Measurements from ENCODE around the gene KMT5C. TPM values are rescaled to one million over a fixed set of nuclear protein-coding genes. Genes with fewer than 3 reads are reported as not detected.

The KMT5C gene
- total and polyA plus RNA-seq, 8 donors: 4.3 to 27.4 (median 8.9) TPM

DNA sequence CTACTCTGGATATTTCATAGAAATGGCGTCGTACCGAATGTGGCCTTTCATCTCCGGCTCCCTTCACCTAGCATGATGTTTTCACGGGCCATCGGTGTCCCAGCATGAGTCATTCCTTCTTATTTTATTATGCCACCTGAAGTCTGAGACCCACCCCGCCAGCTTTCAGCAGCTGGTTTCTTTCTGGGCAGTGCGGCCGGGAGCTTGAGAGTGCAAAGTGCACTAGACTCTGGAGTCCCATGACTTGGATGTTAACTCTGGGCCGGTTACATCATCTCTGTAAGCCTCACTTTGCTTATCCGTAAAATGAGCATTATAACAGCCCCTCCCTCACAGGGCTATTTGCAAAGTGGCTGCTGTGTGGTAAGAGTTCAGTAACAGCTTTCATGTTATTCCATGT, 5.8 kb upstream of the KMT5C start:
- DNase-seq: no peak
- TF ChIP-seq, protein P1, sequence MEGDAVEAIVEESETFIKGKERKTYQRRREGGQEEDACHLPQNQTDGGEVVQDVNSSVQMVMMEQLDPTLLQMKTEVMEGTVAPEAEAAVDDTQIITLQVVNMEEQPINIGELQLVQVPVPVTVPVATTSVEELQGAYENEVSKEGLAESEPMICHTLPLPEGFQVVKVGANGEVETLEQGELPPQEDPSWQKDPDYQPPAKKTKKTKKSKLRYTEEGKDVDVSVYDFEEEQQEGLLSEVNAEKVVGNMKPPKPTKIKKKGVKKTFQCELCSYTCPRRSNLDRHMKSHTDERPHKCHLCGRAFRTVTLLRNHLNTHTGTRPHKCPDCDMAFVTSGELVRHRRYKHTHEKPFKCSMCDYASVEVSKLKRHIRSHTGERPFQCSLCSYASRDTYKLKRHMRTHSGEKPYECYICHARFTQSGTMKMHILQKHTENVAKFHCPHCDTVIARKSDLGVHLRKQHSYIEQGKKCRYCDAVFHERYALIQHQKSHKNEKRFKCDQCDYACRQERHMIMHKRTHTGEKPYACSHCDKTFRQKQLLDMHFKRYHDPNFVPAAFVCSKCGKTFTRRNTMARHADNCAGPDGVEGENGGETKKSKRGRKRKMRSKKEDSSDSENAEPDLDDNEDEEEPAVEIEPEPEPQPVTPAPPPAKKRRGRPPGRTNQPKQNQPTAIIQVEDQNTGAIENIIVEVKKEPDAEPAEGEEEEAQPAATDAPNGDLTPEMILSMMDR (IDR thresholded peaks at IDR 0.05): no peak
- intact Hi-C loops (cut with DNase I): no loop called here
- H3K27ac ChIP-seq: no peak overlapping the region
- no peak overlapping the region for H3K4me3 ChIP-seq
- ATAC-seq: no peak
- no peak for FAIRE-seq
- H3K9me3 ChIP-seq: no peaks in the 10 kb centered on the region
- peaks cover 0 to 5% (median 0%) of the 10 kb centered on the region in 4 donors for H3K27me3 ChIP-seq
- H3K4me1 ChIP-seq: no peaks in the 10 kb centered on the region
- WGBS, 2 donors: 63 to 79% methylated on average over 11 of the region's 11 CpGs
- H3K36me3 ChIP-seq: no peaks in the 10 kb centered on the region

DNA sequence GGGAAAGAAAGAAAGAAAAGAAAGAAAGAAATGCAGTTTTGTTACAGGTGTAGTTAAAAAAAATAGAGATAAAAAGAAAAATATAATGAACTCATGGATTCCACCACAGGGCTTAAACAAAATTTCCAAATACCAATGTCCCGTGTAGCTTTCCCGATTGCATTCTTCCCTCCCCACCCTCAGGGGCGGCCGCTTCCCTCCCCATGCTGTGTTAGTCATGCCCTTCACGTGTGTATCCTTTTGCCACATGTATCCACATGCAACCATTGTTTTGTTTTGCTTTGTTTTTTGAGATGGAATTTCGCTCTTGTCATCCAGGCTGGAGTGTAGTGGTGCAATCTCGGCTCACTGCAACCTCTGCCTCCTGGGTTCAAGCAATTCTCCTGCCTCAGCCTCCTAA, 3.6 kb upstream of the KMT5C start:
- Histone ChIP-seq H3K27ac (no peak overlapping the region), H3K9me3 (no peaks in the 10 kb centered on the region), H3K36me3 (no peaks in the 10 kb centered on the region), H3K4me1 (no peaks in the 10 kb centered on the region), H3K4me3 (no peak overlapping the region), H3K27me3 (peaks cover 0 to 5% (median 0%) of the 10 kb centered on the region in 4 donors)
- ATAC-seq (no peak), FAIRE-seq (no peak), DNase-seq (no peak)
- TF ChIP-seq, protein P1 (IDR thresholded peaks at IDR 0.05): no peak
- WGBS, 2 donors: 70 to 83% methylated on average over 7 of the region's 7 CpGs
- intact Hi-C loops (cut with DNase I): no loop called here

DNA sequence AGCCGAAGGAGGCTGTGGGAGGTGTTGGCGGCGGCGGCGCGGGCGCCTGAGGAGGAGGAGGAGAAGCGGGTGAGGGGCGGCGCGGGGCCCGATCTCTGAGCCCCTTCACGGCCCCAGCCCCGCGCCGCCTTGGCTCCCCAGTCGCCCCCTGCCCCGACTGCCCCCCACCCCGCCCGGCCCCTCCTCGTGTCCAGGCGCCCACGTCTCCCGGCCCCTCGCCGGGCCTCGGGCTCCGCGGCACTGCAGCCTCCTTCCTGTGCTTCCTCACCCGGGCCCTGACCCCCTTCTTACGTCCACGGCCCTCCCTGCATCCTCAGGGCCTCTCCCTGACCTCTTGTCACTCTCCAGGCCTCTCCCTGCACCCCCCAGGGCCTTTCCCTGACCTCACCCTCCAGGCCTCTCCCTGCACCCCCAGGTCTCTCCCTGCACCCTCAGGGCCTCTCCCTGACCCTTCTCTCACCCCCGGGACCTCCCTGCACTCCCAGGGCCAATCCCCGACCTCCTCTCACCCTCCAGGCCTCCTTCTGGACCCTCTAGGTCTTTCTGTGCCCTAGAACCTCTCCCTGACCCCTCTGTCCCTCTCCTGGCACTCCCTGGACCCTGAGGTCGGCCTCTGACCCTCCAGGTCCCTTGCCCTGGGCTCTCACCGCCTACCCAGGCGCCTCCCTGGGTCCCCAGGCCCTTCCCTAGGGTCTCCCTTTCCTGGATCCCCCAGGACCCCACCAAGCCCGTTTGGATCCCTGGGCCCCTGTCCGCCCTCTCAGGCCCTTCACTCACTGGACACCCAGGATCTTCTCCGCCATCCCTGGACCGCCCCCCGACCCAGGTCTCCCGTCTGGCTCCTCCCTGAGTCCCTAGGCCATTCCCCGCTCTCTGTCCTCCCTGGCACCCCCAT, 460 bp downstream of the KMT5C start:
- peak in 5 of 6 donors; percentile 43 to 79 (median 46) for DNase-seq
- Histone ChIP-seq H3K4me1 (no peaks in the 10 kb centered on the region), H3K27ac (peak overlapping the region; percentile 62 to 98 (median 89)), H3K9me3 (no peaks in the 10 kb centered on the region), H3K27me3 (no peaks in the 10 kb centered on the region), H3K36me3 (peaks cover 0 to 4% (median 0%) of the 10 kb centered on the region in 3 donors), H3K4me3 (peak overlapping the region; percentile 35 to 62 (median 55))
- FAIRE-seq: no peak
- no peak for ATAC-seq
- intact Hi-C loops (cut with DNase I): no loop called here
- 2 to 4% methylated on average over 19 to 31 of the region's 44 CpGs for WGBS, 2 donors
- TF ChIP-seq, protein P1 (IDR thresholded peaks at IDR 0.05): no peak

DNA sequence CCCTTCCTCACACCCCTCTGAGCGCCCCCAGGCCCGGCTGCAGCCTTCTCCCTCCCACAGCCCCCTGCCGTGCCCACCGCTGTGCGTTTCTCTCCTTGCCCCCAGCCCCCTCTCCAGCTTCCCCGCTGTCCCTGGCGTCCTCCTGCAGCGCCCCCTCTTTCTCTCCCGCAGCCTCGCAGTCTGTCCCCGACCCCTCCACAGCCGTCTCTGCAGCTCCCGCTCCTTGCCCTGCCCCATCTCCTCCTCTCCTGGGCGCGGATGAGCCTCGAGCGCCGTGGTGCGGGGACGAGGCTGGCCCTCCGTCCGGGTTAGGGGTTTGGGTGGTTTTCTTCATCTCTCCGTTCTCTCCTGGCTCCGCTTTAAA, 1.1 kb downstream of the KMT5C start:
- FAIRE-seq (no peak), ATAC-seq (no peak), DNase-seq (peak in 1 of 6 donors; percentile 28)
- H3K9me3 ChIP-seq: no peaks in the 10 kb centered on the region
- H3K27me3 ChIP-seq: no peaks in the 10 kb centered on the region
- intact Hi-C loops (cut with DNase I): no loop called here
- TF ChIP-seq, protein P1 (IDR thresholded peaks at IDR 0.05): no peak
- H3K4me1 ChIP-seq: no peaks in the 10 kb centered on the region
- WGBS, 2 donors: 0 to 1% methylated on average over 23 to 24 of the region's 24 CpGs
- H3K4me3 ChIP-seq: peak overlapping the region in 3 of 4 donors; percentile 14 to 62 (median 57)
- peaks cover 0 to 4% (median 0%) of the 10 kb centered on the region in 3 donors for H3K36me3 ChIP-seq
- no peak overlapping the region for H3K27ac ChIP-seq

DNA sequence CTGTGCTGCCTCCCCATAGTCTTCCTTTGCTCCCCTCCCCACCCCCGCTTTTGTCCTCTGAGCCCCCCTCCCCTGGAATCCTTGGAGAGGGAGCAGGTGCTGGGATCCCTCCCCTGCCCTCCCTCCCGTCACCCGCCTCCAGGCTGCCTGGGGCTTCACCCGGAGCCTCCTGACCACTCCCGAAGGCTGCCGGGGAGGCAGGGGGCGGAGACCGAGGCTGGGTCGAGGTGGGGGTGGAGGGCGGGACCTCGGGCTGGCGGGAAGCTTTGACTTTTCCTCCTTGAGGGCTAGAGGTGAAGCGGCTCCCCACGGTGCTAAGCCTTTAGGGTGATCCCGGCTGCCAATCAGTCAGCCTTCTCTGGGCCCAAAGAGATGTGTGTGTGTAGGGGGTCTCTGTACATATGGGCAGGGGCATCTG, 1.5 kb downstream of the KMT5C start:
- peak overlapping the region in 3 of 4 donors; percentile 14 to 62 (median 57) for H3K4me3 ChIP-seq
- peak; percentile 65 to 87 (median 81) for DNase-seq
- WGBS, 2 donors: 4 to 8% methylated on average over 15 of the region's 15 CpGs

More for the DNA sequence above, 1.5 kb downstream of the KMT5C start:
- Histone ChIP-seq H3K27ac (no peak overlapping the region), H3K9me3 (no peaks in the 10 kb centered on the region), H3K4me1 (no peaks in the 10 kb centered on the region), H3K27me3 (no peaks in the 10 kb centered on the region), H3K36me3 (peaks cover 0 to 4% (median 0%) of the 10 kb centered on the region in 3 donors)
- TF ChIP-seq, protein P1 (IDR thresholded peaks at IDR 0.05): no peak
- intact Hi-C loops (cut with DNase I): no loop called here
- ATAC-seq (peak in 2 of 4 donors; percentile 9 to 18), FAIRE-seq (no peak)
